Vagina (tissue), 2 donors: ENCODE measurements around the gene EXOC6B. TPM values are rescaled to one million over a fixed set of nuclear protein-coding genes. Genes with fewer than 3 reads are reported as not detected.

Source experiments
- DNase-seq, 2 donors: peaks; one replicate each; pipeline ENCODE4 v3.0.0-alpha.2; 2017; ENCODE audit errors: extremely low spot score in 2 of 2
- H3K27ac ChIP-seq: fragments of 200-600 bp; sonication (generic); one replicate; pipeline ENCODE4 v1.5.1; 2019
- H3K27me3 ChIP-seq: fragments of 200-600 bp; sonication (generic); one replicate; pipeline ENCODE4 v1.5.1; 2019
- H3K36me3 ChIP-seq, 2 donors: fragments of 200-600 bp; sonication (generic); one replicate each; pipeline ENCODE4 v1.5.1; 2017 to 2019
- H3K4me1 ChIP-seq: fragments of 200-600 bp; sonication (generic); one replicate; pipeline ENCODE4 v1.5.1; 2019
- H3K4me3 ChIP-seq, 2 donors: fragments of 200-600 bp; sonication (generic); 1 replicate in 1 of 2; 2 replicates in 1 of 2; pipeline ENCODE4 v1.5.1; 2016 to 2019
- H3K9me3 ChIP-seq: fragments of 200-600 bp; sonication (generic); one replicate; pipeline ENCODE4 v1.5.1; 2019
- CTCF ChIP-seq, 3 experiments: fragments of 450-650 bp in 2 of 3; fragments of 200-600 bp in 1 of 3; sonication (generic) in 1 of 3; IDR thresholded peaks; one replicate each; pipeline ENCODE4 v1.5.1; 2017 to 2019; ENCODE audit warnings: antibody characterized with exemption in 3 of 3, mild to moderate bottlenecking in 2 of 3, moderate library complexity in 2 of 3
- POLR2A ChIP-seq, 2 donors: fragments of 450-650 bp; IDR thresholded peaks; one replicate each; pipeline ENCODE4 v1.6.1; 2017; ENCODE audit warnings: antibody characterized with exemption in 2 of 2, mild to moderate bottlenecking in 2 of 2, moderate library complexity in 2 of 2
- POLR2AphosphoS5 ChIP-seq, 2 donors: sonication (generic); formaldehyde crosslinking; IDR thresholded peaks; one replicate each; pipeline ENCODE4 v1.9.0; 2017; ENCODE audit warnings: antibody characterized with exemption in 2 of 2, mild to moderate bottlenecking in 2 of 2, low read depth in 1 of 2; ENCODE audit not compliant: insufficient read depth in 1 of 2
- intact Hi-C: fragments of 100-400 bp; cut with DNase I; formaldehyde crosslinking; loops from one replicate; pipeline ENCODE4 v1.15.1; 2023
- total RNA-seq: library from RNA; depleted of rRNA; stranded (reverse); fragments of >200 nt; gene quantifications from one replicate; pipeline ENCODE4 v1.2.3, GENCODE V29; 2016

EXOC6B gene
- total RNA-seq, 1 donor from 2014 or later: 41.5 TPM

GRCh38 chr2:72289736-72290135, 536.1 kb downstream of the EXOC6B start:
- H3K27me3 ChIP-seq: no peaks in the 10 kb centered on the region
- intact Hi-C loops: no loop called here

GRCh38 chr2:72289283-72289682, 536.5 kb downstream of the EXOC6B start:
- no peaks in the 10 kb centered on the region for H3K4me1 ChIP-seq
- intact Hi-C loops: no loop called here
- no peak for DNase-seq
- no peak overlapping the region for H3K4me3 ChIP-seq
- no peaks in the 10 kb centered on the region for H3K36me3 ChIP-seq
- TF ChIP-seq POLR2A (IDR thresholded peaks at IDR 0.05) (no peak), POLR2AphosphoS5 (IDR thresholded peaks at IDR 0.05; ENCODE audit: insufficient read depth in 1 of 2, low read depth in 1 of 2) (no peak), CTCF (IDR thresholded peaks at IDR 0.05) (no peak)
- H3K27me3 ChIP-seq: no peaks in the 10 kb centered on the region
- no peaks in the 10 kb centered on the region for H3K9me3 ChIP-seq
- no peak overlapping the region for H3K27ac ChIP-seq

More at GRCh38 chr2:72289736-72290135, 536.1 kb downstream of the EXOC6B start:
- DNase-seq: no peak
- Histone ChIP-seq H3K27ac (no peak overlapping the region), H3K36me3 (no peaks in the 10 kb centered on the region), H3K9me3 (no peaks in the 10 kb centered on the region), H3K4me1 (no peaks in the 10 kb centered on the region), H3K4me3 (no peak overlapping the region)
- no peak for TF ChIP-seq CTCF (IDR thresholded peaks at IDR 0.05)
- no peak for TF ChIP-seq POLR2A (IDR thresholded peaks at IDR 0.05)
- no peak for TF ChIP-seq POLR2AphosphoS5 (IDR thresholded peaks at IDR 0.05; ENCODE audit: insufficient read depth in 1 of 2, low read depth in 1 of 2)

GRCh38 chr2:72278046-72278445, 547.8 kb downstream of the EXOC6B start:
- DNase-seq: no peak
- no peak for TF ChIP-seq CTCF (IDR thresholded peaks at IDR 0.05)
- TF ChIP-seq POLR2A (IDR thresholded peaks at IDR 0.05): no peak
- TF ChIP-seq POLR2AphosphoS5 (IDR thresholded peaks at IDR 0.05; ENCODE audit: insufficient read depth in 1 of 2, low read depth in 1 of 2): no peak
- H3K36me3 ChIP-seq: no peaks in the 10 kb centered on the region
- H3K4me3 ChIP-seq: no peak overlapping the region
- no peaks in the 10 kb centered on the region for H3K9me3 ChIP-seq
- peaks cover 7% of the 10 kb centered on the region for H3K4me1 ChIP-seq
- H3K27ac ChIP-seq: no peak overlapping the region
- no peaks in the 10 kb centered on the region for H3K27me3 ChIP-seq
- intact Hi-C loops: no loop called here

GRCh38 chr2:72276876-72277275, 549.0 kb downstream of the EXOC6B start:
- Histone ChIP-seq H3K4me1 (peaks cover 7% of the 10 kb centered on the region), H3K9me3 (no peaks in the 10 kb centered on the region), H3K4me3 (no peak overlapping the region), H3K27ac (no peak overlapping the region), H3K36me3 (no peaks in the 10 kb centered on the region), H3K27me3 (no peaks in the 10 kb centered on the region)
- intact Hi-C loops: no loop called here
- no peak for DNase-seq
- TF ChIP-seq POLR2A (IDR thresholded peaks at IDR 0.05): no peak
- TF ChIP-seq POLR2AphosphoS5 (IDR thresholded peaks at IDR 0.05; ENCODE audit: insufficient read depth in 1 of 2, low read depth in 1 of 2): no peak
- TF ChIP-seq CTCF (IDR thresholded peaks at IDR 0.05): no peak

- H3K36me3 ChIP-seq: no peaks in the 10 kb centered on the region
- DNase-seq: no peak
- H3K27ac ChIP-seq: no peak overlapping the region
- intact Hi-C loops: no loop called here
- no peaks in the 10 kb centered on the region for H3K9me3 ChIP-seq
- no peaks in the 10 kb centered on the region for H3K27me3 ChIP-seq
- no peak overlapping the region for H3K4me3 ChIP-seq
- H3K4me1 ChIP-seq: peaks cover 7% of the 10 kb centered on the region
- TF ChIP-seq CTCF (IDR thresholded peaks at IDR 0.05): no peak
- no peak for TF ChIP-seq POLR2AphosphoS5 (IDR thresholded peaks at IDR 0.05; ENCODE audit: insufficient read depth in 1 of 2, low read depth in 1 of 2)
- no peak for TF ChIP-seq POLR2A (IDR thresholded peaks at IDR 0.05)
These were observed 549.5 kb downstream of the EXOC6B start for GRCh38 chr2:72276356-72276755.
